Measurements from ENCODE around the gene MAS1.

MAS1 gene

DNA sequence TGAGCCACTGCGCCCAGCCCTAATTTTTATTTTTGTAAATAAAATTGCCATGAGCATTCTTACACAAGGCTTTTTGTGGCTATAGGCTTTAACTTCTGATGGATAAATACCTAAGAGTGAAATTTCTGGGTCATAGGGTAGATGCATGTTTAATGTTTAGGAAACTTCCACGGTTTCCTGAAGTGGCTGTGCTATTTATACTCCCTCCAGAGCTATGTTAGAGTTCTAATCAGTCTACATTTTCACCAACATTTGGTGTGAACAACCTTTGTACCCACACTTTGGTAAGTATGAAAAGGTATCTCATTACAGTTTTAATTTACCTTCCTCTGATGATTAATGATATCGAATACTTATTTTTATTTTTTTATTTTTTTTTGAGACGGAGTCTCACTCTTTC lies 6.1 kb upstream of the MAS1 start:
- no peak for TF ChIP-seq POLR2A (IDR thresholded peaks at IDR 0.05; ENCODE audit: low read depth, low read length)
- TF ChIP-seq POLR2AphosphoS5 (IDR thresholded peaks at IDR 0.05; ENCODE audit: low read depth, low read length), result no peak
- no peak for TF ChIP-seq TAF1 (IDR thresholded peaks at IDR 0.05; ENCODE audit: borderline replicate concordance, low read depth, low read length)
- no peak for DNase-seq (ENCODE audit: insufficient read length)
- FAIRE-seq, result no peak

DNA sequence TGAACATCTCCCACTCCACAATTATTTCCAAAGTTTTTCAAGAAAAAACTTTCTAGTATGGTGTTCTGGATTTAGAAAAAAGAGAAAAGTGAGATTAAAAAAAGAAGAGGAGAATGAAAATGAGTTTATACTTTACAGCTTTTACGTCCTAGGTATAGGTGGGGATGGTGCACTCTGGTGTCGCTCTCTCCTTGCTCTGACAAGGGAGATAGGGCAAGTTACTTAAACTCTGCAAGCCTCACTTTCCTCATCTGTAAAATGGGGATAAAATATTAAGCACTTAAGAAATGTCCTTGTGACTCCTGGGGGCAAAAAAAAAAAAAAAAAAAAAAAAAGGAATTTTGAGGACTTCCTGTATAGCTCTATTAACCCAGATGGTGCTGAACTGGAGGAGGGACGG lies 4.5 kb upstream of the MAS1 start:
- FAIRE-seq, result no peak
- no peak for TF ChIP-seq TAF1 (IDR thresholded peaks at IDR 0.05; ENCODE audit: borderline replicate concordance, low read depth, low read length)
- TF ChIP-seq POLR2AphosphoS5 (IDR thresholded peaks at IDR 0.05; ENCODE audit: low read depth, low read length), result no peak
- no peak for TF ChIP-seq POLR2A (IDR thresholded peaks at IDR 0.05; ENCODE audit: low read depth, low read length)
- DNase-seq (ENCODE audit: insufficient read length), result no peak

DNA sequence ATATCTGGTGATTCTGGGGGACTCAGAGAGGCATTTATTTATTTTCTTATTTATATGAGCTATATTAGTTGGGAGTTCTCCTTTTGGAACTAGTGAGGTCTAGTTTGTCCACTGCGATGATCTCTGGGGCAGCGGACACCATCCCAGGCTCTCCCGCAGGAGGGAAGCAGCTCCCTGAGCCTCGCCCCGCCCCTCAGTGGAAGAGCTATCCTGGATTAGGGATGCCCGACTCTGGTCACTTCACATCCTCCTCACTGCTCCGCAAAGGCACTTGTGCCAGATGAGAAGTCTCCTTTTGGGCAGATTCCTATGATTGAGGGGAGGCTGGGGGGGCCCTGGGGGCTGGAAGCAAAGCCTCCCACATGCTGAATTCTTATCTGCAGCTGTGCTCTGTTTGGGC lies 3.6 kb upstream of the MAS1 start:
- TF ChIP-seq POLR2A (IDR thresholded peaks at IDR 0.05; ENCODE audit: low read depth, low read length) (no peak), POLR2AphosphoS5 (IDR thresholded peaks at IDR 0.05; ENCODE audit: low read depth, low read length) (no peak)
- DNase-seq (ENCODE audit: insufficient read length) (no peak), FAIRE-seq (no peak)

DNA sequence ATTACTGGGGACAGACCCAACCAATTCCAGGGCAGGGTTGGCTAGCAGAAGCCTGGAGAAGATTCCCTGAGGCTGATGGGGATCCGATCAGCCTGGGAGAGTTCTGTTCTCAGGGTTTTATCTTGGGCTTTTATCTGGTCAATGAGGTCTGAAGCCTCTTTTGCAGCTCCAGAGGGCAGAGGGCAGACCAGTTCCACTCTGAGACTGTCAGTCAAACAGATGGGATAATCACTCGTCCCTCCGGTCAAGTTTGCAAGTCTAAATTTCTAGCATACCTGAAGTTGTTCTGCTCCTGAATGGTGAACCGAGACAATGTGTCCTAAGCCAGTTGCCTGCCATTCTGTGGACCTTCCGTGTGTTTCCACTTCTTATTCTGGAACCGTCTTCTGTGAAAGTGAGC lies 3.0 kb upstream of the MAS1 start:
- FAIRE-seq, result no peak
- TF ChIP-seq POLR2A (IDR thresholded peaks at IDR 0.05; ENCODE audit: low read depth, low read length) (no peak), POLR2AphosphoS5 (IDR thresholded peaks at IDR 0.05; ENCODE audit: low read depth, low read length) (no peak), TAF1 (IDR thresholded peaks at IDR 0.05; ENCODE audit: borderline replicate concordance, low read depth, low read length) (no peak)
- DNase-seq (ENCODE audit: insufficient read length), result no peak

DNA sequence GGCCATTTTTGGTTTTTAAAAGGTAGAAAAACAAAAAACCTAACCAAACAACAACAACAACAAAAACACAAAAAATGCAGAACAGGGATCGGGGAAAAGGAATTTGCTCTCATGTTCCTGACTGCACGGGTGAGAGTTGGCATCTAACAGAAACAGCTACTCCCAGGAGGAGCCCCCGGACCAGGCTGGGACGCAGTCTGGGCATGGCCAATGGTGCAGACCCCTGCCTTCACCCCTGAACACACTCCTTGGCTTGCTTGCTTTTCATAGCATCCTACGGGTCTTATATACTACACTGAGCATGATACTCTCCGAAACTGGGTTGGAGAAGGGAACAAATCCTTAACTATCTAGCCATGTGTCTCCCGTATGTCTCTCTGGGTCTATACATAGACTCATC lies 587 bp upstream of the MAS1 start:
- DNase-seq (ENCODE audit: insufficient read length) (no peak), FAIRE-seq (no peak)
- TF ChIP-seq POLR2A (IDR thresholded peaks at IDR 0.05; ENCODE audit: low read depth, low read length) (no peak), TAF1 (IDR thresholded peaks at IDR 0.05; ENCODE audit: borderline replicate concordance, low read depth, low read length) (no peak), POLR2AphosphoS5 (IDR thresholded peaks at IDR 0.05; ENCODE audit: low read depth, low read length) (no peak)

DNA sequence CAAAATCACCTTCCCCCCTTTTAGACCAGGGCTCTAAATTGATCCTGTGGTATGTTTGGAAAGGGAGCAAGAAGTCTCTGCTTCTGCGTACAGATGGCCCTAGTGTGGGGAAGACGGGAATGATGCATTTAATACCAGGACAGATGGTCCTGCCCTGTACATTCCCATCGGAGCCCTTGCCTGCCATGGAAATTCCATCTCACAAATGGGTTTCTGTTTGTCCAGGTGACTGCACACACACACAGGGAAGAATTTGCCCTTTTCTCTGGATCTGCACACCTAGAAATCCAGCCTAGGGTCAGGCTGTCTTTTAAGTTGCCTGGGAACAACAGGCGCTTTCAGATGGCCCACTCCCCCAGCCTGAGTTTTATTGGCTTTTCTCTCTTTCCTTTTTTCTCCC lies 1.3 kb downstream of the MAS1 start:
- TF ChIP-seq TAF1 (IDR thresholded peaks at IDR 0.05; ENCODE audit: borderline replicate concordance, low read depth, low read length) (no peak), POLR2AphosphoS5 (IDR thresholded peaks at IDR 0.05; ENCODE audit: low read depth, low read length) (no peak), POLR2A (IDR thresholded peaks at IDR 0.05; ENCODE audit: low read depth, low read length) (no peak)
- no peak for DNase-seq (ENCODE audit: insufficient read length)
- no peak for FAIRE-seq

DNA sequence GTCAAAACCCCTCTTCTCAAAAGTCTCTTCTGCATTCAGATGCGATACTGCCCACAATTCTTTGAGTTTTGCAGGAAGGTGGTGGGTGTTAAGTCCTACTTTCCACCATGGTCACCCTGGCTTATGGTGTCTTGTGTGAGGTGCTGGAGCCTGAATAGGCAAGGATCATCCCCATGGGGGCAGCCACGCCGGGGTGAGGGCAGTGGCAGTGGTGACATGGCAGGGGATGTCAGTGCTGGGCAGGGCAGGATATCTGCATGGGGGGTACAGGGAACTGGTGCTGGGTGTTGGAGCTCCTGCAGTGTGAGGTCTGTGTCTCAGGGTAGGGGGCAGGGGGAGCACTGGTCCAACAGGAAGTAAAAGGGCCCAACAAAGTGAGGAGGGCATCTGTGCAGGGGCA lies 2.3 kb downstream of the MAS1 start:
- TF ChIP-seq POLR2AphosphoS5 (IDR thresholded peaks at IDR 0.05; ENCODE audit: low read depth, low read length) (no peak), POLR2A (IDR thresholded peaks at IDR 0.05; ENCODE audit: low read depth, low read length) (no peak)
- no peak for FAIRE-seq

DNA sequence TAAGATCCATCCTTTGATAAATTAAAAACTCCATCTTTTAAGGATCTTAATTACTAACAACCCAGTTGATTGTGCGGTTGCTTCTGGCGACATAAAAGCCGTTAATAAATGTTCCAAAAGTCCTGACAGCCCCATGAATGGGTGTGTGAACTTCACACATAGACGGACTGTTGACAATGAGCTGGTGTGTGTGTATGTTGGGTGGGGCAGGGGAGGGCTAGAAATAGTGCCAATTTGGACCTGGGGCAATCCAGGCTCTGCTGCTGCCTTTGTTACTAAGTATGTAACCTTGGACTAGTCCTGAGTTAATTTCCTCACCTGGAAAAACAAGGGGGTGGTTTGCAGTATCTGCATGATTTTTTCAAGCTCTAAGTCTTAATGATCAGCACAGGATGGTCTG lies 4.2 kb downstream of the MAS1 start:
- FAIRE-seq (no peak), DNase-seq (ENCODE audit: insufficient read length) (no peak)

More for the DNA sequence above, 2.3 kb downstream of the MAS1 start:
- DNase-seq (ENCODE audit: insufficient read length), result no peak

DNA sequence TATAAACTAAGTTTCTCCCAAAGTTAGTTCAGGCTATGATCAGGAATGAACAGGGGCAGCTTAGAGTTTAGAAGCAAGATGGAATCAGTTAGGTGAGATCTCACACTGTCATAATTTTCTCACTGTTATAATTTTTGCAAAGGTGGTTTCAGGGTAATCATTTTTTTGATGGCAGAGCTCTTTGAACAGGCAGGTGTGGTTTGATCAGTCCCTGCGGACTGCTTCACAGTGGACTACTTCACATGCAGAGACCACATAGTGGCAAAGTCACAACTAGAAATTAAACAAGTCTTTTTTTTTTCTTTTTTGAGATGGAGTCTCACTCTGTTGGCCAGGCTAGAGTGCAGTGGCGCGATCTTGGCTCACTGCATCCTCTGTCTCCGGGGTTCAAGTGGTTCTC lies 6.8 kb downstream of the MAS1 start:
- DNase-seq (ENCODE audit: insufficient read length) (no peak), FAIRE-seq (no peak)
- TF ChIP-seq POLR2A (IDR thresholded peaks at IDR 0.05; ENCODE audit: low read depth, low read length), result no peak
- no peak for TF ChIP-seq POLR2AphosphoS5 (IDR thresholded peaks at IDR 0.05; ENCODE audit: low read depth, low read length)

More for the DNA sequence above, 4.2 kb downstream of the MAS1 start:
- TF ChIP-seq POLR2AphosphoS5 (IDR thresholded peaks at IDR 0.05; ENCODE audit: low read depth, low read length), result no peak
- TF ChIP-seq POLR2A (IDR thresholded peaks at IDR 0.05; ENCODE audit: low read depth, low read length), result no peak
- TF ChIP-seq TAF1 (IDR thresholded peaks at IDR 0.05; ENCODE audit: borderline replicate concordance, low read depth, low read length), result no peak

DNA sequence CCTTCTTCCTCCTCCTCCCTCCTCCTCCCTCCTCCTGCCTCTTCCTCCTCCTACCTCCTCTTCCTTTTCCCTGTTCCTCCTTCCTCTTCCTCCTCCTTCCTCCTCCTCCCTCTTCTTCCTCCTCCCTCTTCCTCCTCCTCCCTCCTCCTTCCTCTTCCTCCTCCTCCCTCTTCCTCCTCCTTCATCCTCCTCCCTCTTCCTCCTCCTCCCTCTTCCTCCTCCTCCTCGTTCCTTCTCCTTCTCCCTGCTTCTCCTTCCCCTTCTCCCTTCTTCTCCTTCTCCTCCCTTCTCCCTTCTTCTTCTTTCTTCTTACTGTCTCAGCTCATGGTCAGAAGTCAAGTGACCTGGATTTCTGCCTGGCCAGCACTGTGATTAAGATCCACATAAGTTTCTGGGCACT lies 7.7 kb downstream of the MAS1 start:
- DNase-seq (ENCODE audit: insufficient read length), result no peak
- no peak for TF ChIP-seq POLR2A (IDR thresholded peaks at IDR 0.05; ENCODE audit: low read depth, low read length)
- no peak for TF ChIP-seq POLR2AphosphoS5 (IDR thresholded peaks at IDR 0.05; ENCODE audit: low read depth, low read length)
- TF ChIP-seq TAF1 (IDR thresholded peaks at IDR 0.05; ENCODE audit: borderline replicate concordance, low read depth, low read length), result no peak
- no peak for FAIRE-seq

DNA sequence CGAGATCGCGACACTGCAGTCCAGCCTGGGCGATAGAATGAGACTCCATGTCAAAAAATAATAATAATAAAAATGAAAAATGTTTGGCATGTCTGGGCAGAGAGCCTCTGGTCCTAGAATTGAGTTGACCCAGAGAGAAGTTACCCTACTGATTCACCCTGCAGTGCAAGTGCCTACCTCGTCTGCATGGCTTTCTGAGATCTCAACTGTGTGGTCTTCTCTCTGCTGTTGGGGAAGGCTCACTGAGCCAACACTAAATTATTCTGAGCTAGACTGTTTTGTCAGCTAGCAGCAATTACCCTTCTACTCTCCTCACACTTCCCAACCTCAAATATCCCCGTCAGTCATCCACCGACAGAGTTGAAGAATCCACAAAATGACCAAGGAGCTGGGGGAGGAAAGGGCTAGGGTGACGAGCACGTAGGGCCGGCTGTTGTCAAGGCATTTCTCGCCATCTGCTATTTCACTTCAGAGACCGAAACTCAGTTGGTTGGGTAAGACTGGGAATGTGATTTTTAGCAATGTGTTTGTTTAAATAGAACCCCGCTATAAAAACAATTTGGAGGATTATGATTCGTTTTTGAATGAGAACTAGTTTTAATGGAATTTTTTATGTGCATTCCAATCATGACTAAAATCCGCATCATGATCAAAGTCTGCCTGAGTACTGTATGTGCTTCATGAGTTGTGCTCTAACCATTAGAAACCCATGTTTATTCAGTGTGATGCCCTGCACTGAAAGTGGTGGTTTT lies 9.4 kb downstream of the MAS1 start:
- DNase-seq (ENCODE audit: insufficient read length) (no peak), FAIRE-seq (no peak)
- TF ChIP-seq POLR2AphosphoS5 (IDR thresholded peaks at IDR 0.05; ENCODE audit: low read depth, low read length), result no peak
- TF ChIP-seq POLR2A (IDR thresholded peaks at IDR 0.05; ENCODE audit: low read depth, low read length), result no peak
- TF ChIP-seq TAF1 (IDR thresholded peaks at IDR 0.05; ENCODE audit: borderline replicate concordance, low read depth, low read length), result no peak

DNA sequence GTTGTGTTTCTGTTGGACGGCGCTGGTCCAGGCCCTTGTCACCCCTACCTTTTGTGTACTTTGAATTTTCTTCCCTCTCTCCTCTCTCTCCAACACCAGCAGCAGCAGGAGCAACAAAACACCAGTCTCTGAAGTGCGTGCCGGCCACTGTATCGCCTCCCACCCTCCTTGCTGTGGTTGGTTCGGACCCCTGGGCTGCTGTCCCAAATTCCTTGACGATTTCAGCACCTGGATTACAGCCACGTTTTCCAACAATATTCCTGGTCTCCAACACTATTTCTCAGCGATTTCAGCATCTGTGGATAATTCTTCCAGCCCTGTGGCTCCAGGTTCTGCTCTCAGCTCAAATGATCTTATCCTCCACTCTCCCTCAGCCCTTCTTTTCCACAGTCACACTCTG lies 11.8 kb downstream of the MAS1 start:
- FAIRE-seq (no peak), DNase-seq (ENCODE audit: insufficient read length) (no peak)
- TF ChIP-seq TAF1 (IDR thresholded peaks at IDR 0.05; ENCODE audit: borderline replicate concordance, low read depth, low read length), result no peak
- no peak for TF ChIP-seq POLR2AphosphoS5 (IDR thresholded peaks at IDR 0.05; ENCODE audit: low read depth, low read length)
- no peak for TF ChIP-seq POLR2A (IDR thresholded peaks at IDR 0.05; ENCODE audit: low read depth, low read length)

DNA sequence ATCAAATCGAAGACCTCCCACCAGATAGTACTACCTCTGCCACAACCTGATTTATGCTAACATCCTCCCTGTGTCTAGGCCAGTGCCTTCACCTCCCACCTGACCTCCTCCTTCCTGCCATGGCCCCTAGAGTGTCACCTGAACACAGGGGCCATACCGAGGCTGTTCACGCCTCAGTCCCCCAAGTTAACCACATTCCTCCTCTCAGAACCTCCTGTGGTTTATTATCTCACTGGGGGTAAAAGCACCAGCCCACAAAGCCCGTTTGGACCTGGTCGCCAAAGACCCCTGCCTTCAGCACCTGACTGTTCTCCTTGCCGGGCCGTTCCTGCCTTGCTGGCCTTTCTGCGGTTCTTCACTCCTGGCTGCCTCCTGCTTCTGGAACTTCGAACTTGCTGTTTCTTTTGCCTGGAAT lies 13.7 kb downstream of the MAS1 start:
- DNase-seq (ENCODE audit: insufficient read length), result no peak
- FAIRE-seq, result no peak
- no peak for TF ChIP-seq POLR2AphosphoS5 (IDR thresholded peaks at IDR 0.05; ENCODE audit: low read depth, low read length)
- TF ChIP-seq POLR2A (IDR thresholded peaks at IDR 0.05; ENCODE audit: low read depth, low read length), result no peak
- no peak for TF ChIP-seq TAF1 (IDR thresholded peaks at IDR 0.05; ENCODE audit: borderline replicate concordance, low read depth, low read length)

Data from GM12892 (cell line).